Measurements from ENCODE around the gene CCDC33.
A peak's percentile ranks its signal among the peaks of the same experiment; 100 is the strongest.

CCDC33 gene

GRCh38 chr15:74291101-74292071 is 55.3 kb downstream of the CCDC33 start (continued):
- TF ChIP-seq HIC1 (tag by site-specific recombination; IDR thresholded peaks at IDR 0.05) (no peak), ZNF423 (tag by site-specific recombination; IDR thresholded peaks at IDR 0.05) (no peak), ZBTB8A (tag by site-specific recombination; IDR thresholded peaks at IDR 0.05) (peak; percentile 80), ZNF555 (tag by site-specific recombination; conservative IDR thresholded peaks at IDR 0.05) (no peak), ZNF560 (tag by site-specific recombination; IDR thresholded peaks at IDR 0.05; ENCODE audit: borderline replicate concordance) (no peak), ZNF114 (tag by site-specific recombination; IDR thresholded peaks at IDR 0.05) (no peak)
- TF ChIP-seq, protein P1, sequence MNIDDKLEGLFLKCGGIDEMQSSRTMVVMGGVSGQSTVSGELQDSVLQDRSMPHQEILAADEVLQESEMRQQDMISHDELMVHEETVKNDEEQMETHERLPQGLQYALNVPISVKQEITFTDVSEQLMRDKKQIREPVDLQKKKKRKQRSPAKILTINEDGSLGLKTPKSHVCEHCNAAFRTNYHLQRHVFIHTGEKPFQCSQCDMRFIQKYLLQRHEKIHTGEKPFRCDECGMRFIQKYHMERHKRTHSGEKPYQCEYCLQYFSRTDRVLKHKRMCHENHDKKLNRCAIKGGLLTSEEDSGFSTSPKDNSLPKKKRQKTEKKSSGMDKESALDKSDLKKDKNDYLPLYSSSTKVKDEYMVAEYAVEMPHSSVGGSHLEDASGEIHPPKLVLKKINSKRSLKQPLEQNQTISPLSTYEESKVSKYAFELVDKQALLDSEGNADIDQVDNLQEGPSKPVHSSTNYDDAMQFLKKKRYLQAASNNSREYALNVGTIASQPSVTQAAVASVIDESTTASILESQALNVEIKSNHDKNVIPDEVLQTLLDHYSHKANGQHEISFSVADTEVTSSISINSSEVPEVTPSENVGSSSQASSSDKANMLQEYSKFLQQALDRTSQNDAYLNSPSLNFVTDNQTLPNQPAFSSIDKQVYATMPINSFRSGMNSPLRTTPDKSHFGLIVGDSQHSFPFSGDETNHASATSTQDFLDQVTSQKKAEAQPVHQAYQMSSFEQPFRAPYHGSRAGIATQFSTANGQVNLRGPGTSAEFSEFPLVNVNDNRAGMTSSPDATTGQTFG (tag by site-specific recombination; IDR thresholded peaks at IDR 0.05; ENCODE audit: borderline replicate concordance): no peak
- TF ChIP-seq, protein P2, sequence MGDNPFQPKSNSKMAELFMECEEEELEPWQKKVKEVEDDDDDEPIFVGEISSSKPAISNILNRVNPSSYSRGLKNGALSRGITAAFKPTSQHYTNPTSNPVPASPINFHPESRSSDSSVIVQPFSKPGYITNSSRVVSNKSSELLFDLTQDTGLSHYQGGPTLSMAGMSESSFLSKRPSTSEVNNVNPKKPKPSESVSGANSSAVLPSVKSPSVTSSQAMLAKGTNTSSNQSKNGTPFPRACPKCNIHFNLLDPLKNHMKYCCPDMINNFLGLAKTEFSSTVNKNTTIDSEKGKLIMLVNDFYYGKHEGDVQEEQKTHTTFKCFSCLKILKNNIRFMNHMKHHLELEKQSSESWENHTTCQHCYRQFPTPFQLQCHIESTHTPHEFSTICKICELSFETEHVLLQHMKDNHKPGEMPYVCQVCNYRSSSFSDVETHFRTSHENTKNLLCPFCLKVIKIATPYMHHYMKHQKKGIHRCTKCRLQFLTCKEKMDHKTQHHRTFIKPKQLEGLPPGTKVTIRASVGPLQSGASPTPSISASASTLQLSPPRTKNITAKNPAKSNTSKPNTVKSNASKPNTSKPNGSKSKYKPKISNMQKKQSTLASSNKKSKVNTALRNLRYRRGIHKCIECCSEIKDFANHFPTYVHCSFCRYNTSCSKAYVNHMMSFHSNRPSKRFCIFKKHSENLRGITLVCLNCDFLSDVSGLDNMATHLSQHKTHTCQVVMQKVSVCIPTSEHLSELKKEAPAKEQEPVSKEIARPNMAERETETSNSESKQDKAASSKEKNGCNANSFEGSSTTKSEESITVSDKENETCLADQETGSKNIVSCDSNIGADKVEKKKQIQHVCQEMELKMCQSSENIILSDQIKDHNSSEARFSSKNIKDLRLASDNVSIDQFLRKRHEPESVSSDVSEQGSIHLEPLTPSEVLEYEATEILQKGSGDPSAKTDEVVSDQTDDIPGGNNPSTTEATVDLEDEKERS (tag by site-specific recombination; IDR thresholded peaks at IDR 0.05): no peak

DNA sequence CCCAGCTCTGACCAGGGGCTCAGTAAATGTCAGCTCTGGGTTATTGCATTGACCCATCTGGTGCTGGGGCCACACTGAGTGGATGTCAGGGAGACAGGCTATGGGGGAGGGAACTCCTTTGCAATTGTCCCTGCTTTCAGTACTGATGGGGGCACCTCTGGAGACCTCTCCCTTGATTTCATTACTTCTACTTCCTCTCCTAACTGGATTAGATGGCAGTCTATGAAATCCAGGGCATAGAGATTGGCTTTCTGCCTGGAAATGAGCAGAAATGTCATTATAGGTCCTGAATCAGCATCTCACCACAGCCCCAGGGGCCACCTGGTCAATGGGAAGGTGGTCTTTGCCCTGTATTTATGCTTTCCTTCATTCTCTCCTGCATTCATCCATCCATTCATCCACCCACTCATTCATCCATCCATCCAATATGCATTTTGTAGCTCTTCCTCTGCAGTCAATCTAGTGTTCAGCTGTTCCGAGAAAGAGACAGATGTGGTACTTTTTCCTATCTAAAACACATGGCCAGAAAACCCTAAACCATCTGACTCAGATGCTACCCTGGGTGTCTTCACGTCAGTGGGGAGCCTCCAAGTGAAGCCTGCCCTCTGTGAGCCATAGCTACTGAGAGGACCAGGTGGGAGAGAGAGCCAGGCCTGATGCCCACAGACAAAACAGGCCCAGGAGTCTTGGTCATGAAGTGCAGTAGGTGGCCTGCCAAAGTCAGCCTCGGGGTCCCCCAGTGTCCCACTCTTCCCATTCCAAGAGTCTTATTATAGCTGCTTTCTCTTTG is 57.1 kb downstream of the CCDC33 start:
- H3K4me3 ChIP-seq (ENCODE audit: low read depth, low read length): no peak overlapping the region
- TF ChIP-seq MEIS1 (CRISPR knock-in tag; IDR thresholded peaks at IDR 0.05; ENCODE audit: borderline replicate concordance): no peak
- no peak for TF ChIP-seq ZNF670 (tag by site-specific recombination; IDR thresholded peaks at IDR 0.05; ENCODE audit: low read depth)
- no peak for TF ChIP-seq ZXDB (tag by site-specific recombination; IDR thresholded peaks at IDR 0.05)
- TF ChIP-seq ZNF324 (tag by site-specific recombination; IDR thresholded peaks at IDR 0.05): no peak
- no peak for TF ChIP-seq ZBTB20 (tag by site-specific recombination; IDR thresholded peaks at IDR 0.05)
- no peak for TF ChIP-seq ZNF623 (tag by site-specific recombination; IDR thresholded peaks at IDR 0.05)
- no peak for TF ChIP-seq ZNF146 (tag by site-specific recombination; IDR thresholded peaks at IDR 0.05)
- TF ChIP-seq ZNF585B (tag by site-specific recombination; IDR thresholded peaks at IDR 0.05): no peak
- TF ChIP-seq, protein P3, sequence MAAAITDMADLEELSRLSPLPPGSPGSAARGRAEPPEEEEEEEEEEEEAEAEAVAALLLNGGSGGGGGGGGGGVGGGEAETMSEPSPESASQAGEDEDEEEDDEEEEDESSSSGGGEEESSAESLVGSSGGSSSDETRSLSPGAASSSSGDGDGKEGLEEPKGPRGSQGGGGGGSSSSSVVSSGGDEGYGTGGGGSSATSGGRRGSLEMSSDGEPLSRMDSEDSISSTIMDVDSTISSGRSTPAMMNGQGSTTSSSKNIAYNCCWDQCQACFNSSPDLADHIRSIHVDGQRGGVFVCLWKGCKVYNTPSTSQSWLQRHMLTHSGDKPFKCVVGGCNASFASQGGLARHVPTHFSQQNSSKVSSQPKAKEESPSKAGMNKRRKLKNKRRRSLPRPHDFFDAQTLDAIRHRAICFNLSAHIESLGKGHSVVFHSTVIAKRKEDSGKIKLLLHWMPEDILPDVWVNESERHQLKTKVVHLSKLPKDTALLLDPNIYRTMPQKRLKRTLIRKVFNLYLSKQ (tag by site-specific recombination; IDR thresholded peaks at IDR 0.05; ENCODE audit: borderline replicate concordance): no peak
- TF ChIP-seq FEZF1 (tag by site-specific recombination; IDR thresholded peaks at IDR 0.05): no peak
- TF ChIP-seq ZNF560 (tag by site-specific recombination; IDR thresholded peaks at IDR 0.05; ENCODE audit: borderline replicate concordance): no peak
- no peak for TF ChIP-seq SETDB1 (IDR thresholded peaks at IDR 0.05; ENCODE audit: insufficient read length, low read length)
- TF ChIP-seq ZNF211 (tag by site-specific recombination; IDR thresholded peaks at IDR 0.05; ENCODE audit: low read depth): no peak
- no peak for TF ChIP-seq ZNF391 (tag by site-specific recombination; IDR thresholded peaks at IDR 0.05; ENCODE audit: borderline replicate concordance, low read depth)
- no peak for TF ChIP-seq HIC1 (tag by site-specific recombination; IDR thresholded peaks at IDR 0.05)
- TF ChIP-seq ZBTB7A (tag by site-specific recombination; IDR thresholded peaks at IDR 0.05; ENCODE audit: low read depth): no peak

More for the DNA sequence above, 57.1 kb downstream of the CCDC33 start:
- no peaks in the 10 kb centered on the region for H3K9me3 ChIP-seq (ENCODE audit: control insufficient read depth, insufficient read depth, low read depth, low read length)
- H3K27ac ChIP-seq (ENCODE audit: extremely low read depth, low read depth, low read length): no peak overlapping the region
- ChIA-PET POLR2A (no interaction called here), CTCF (interaction anchor here (0.7 to 1.0 kb wide), 2 partner anchors 90 to 165 kb away, joined by 3 read pairs; partner anchors contain the start of gene STRA6)
- H3K36me3 ChIP-seq (ENCODE audit: control insufficient read depth in 2 of 2, insufficient read depth in 1 of 2, low read length in 2 of 2): no peaks in the 10 kb centered on the region
- no peaks in the 10 kb centered on the region for H3K4me1 ChIP-seq (ENCODE audit: control insufficient read depth, insufficient read depth, low read length)
